GM10266 (cell line): Measurements from ENCODE around the gene CCDC88C.

Source experiments
- DNase-seq: peaks from one replicate; pipeline ENCODE4 v3.0.0; 2012; ENCODE audit errors: extremely low spot score
- TF ChIP-seq, protein P1 (sequence below): IDR thresholded peaks from 2 replicates; pipeline ENCODE4 v1.5.1; 2012; ENCODE audit warnings: mild to moderate bottlenecking, low read depth; ENCODE audit not compliant: control insufficient read depth, insufficient read depth; ENCODE audit errors: missing control alignments

Gene CCDC88C

GRCh38 chr14:91277546-91278382, 139.9 kb downstream of the CCDC88C start:
- DNase-seq, result no peak
- TF ChIP-seq, protein P1, sequence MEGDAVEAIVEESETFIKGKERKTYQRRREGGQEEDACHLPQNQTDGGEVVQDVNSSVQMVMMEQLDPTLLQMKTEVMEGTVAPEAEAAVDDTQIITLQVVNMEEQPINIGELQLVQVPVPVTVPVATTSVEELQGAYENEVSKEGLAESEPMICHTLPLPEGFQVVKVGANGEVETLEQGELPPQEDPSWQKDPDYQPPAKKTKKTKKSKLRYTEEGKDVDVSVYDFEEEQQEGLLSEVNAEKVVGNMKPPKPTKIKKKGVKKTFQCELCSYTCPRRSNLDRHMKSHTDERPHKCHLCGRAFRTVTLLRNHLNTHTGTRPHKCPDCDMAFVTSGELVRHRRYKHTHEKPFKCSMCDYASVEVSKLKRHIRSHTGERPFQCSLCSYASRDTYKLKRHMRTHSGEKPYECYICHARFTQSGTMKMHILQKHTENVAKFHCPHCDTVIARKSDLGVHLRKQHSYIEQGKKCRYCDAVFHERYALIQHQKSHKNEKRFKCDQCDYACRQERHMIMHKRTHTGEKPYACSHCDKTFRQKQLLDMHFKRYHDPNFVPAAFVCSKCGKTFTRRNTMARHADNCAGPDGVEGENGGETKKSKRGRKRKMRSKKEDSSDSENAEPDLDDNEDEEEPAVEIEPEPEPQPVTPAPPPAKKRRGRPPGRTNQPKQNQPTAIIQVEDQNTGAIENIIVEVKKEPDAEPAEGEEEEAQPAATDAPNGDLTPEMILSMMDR, result no peak

- TF ChIP-seq, protein P1, result no peak
- no peak for DNase-seq
These were observed 142.8 kb downstream of the CCDC88C start for GRCh38 chr14:91274796-91275195.

GRCh38 chr14:91273885-91274273, 143.7 kb downstream of the CCDC88C start:
- TF ChIP-seq, protein P1, result no peak
- no peak for DNase-seq

DNA sequence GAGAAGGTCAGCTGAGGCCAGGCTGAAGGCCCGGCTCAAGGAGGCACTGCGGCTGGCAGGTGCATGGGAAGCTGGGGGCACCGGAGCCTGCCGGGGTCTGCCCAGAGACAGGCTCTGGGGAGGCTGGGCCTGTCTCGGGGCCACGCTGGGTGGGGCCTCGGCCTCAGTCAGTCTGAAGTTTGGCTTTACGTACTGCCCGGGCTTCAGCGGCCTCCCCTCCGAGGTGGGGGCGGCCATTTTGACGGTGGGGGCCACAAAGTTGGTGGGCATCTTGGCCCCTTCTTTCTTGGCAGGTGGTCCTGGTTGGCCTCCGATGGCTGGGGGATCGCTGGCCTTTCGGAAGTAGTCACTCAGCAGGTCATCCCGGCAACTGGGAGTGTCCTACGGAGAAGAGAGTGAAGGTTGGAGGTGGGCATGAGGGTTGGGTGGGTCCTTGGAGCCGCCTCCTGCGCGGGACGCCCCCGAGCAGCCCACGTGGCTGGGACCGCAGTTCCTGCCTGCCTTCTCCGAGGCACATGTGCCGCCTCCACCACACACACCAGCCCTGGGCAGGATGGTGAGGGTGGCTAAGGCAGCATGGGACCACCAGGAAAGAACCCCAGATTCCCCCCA, 144.2 kb downstream of the CCDC88C start:
- DNase-seq, result no peak
- TF ChIP-seq, protein P1, result no peak

DNA sequence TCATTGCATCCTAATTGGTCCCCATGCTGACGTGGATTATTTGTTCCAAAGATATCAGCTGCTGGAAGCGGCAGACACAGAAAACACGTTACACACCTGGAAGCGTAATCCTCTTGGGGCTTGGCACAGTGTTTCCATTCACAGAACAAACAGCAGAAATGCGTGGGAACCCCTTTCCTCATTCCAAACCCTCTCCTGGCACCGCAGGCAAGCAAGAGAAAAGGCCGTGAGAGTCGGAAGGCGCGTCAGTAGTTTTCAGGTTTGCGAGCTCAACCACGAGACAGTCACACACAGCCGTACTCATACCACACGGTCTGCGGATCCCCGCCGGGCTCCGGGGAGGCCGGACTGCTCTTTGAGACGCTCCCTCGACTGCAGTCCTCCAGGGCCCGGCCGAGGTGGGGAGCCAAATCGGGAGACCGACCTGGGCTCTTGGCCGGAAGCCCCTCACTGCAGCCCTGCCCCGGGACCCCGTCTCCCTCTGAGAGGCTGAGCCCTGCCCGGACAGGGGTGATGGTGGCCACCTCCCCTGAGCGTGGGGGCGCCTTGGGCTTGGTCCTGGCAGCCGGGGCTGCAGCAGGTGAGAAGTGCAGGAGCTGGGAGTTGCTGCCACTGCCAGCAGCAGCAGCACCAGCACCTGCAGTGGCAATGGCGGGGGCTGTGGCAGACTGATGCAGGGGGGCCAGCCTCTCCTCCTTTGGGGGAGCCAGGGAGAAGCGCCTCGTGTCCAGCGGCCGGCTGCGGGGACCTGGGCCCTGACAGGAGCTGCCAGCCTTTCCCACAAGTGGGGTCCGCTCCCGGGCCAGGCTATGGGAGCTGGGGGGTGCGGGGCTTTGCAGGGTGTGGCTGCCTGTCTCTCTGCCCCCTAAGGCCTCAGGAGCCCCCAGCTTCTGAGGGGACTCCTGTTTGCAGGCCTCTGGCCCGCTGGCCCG, 145.0 kb downstream of the CCDC88C start:
- no peak for DNase-seq
- TF ChIP-seq, protein P1, result no peak

- DNase-seq, result no peak
- TF ChIP-seq, protein P1, result no peak
These were observed 146.0 kb downstream of the CCDC88C start for GRCh38 chr14:91271639-91272038.
